ENCODE measurements around the gene E2F1.

The E2F1 gene

DNA sequence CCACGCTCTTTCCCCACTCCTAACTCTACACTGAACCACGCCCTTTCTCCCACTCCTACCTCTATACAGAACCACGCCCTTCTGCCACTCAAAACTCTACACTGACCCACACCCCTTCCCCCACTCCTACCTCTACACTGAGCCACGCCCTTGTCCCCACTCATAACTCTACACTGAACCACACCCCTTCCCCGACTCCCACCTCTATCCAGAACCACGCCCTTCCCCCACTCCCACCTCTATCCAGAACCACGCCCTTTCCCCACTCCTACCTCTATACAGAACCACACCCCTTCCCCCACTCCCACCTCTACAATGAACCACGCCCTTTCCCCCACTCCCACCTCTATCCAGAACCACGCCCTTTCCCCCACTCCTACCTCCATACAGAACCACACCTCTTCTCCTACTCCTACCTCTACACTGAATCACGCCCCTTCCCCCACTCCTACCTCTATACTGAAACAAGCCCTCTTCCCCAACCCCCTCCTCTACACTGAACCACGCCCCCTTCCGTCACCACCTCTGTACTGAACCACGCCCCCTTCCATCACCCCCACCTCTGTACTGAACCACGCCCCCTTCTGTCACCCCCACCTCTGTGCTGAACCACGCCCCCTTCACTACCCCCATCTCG is 23.8 kb upstream of the E2F1 start:
- ATAC-seq: no peak
- TF ChIP-seq, protein P1, sequence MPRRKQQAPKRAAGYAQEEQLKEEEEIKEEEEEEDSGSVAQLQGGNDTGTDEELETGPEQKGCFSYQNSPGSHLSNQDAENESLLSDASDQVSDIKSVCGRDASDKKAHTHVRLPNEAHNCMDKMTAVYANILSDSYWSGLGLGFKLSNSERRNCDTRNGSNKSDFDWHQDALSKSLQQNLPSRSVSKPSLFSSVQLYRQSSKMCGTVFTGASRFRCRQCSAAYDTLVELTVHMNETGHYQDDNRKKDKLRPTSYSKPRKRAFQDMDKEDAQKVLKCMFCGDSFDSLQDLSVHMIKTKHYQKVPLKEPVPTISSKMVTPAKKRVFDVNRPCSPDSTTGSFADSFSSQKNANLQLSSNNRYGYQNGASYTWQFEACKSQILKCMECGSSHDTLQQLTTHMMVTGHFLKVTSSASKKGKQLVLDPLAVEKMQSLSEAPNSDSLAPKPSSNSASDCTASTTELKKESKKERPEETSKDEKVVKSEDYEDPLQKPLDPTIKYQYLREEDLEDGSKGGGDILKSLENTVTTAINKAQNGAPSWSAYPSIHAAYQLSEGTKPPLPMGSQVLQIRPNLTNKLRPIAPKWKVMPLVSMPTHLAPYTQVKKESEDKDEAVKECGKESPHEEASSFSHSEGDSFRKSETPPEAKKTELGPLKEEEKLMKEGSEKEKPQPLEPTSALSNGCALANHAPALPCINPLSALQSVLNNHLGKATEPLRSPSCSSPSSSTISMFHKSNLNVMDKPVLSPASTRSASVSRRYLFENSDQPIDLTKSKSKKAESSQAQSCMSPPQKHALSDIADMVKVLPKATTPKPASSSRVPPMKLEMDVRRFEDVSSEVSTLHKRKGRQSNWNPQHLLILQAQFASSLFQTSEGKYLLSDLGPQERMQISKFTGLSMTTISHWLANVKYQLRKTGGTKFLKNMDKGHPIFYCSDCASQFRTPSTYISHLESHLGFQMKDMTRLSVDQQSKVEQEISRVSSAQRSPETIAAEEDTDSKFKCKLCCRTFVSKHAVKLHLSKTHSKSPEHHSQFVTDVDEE (CRISPR knock-in tag; IDR thresholded peaks at IDR 0.05): no peak
- no peak for TF ChIP-seq ESRRG (CRISPR knock-in tag; IDR thresholded peaks at IDR 0.05)
- no peak for TF ChIP-seq TOX (CRISPR knock-in tag; IDR thresholded peaks at IDR 0.05; ENCODE audit: borderline replicate concordance)
- no peak for TF ChIP-seq ZNF70 (CRISPR knock-in tag; IDR thresholded peaks at IDR 0.05)
- TF ChIP-seq ZC3H10 (CRISPR knock-in tag; IDR thresholded peaks at IDR 0.05): no peak
- TF ChIP-seq, protein P2, sequence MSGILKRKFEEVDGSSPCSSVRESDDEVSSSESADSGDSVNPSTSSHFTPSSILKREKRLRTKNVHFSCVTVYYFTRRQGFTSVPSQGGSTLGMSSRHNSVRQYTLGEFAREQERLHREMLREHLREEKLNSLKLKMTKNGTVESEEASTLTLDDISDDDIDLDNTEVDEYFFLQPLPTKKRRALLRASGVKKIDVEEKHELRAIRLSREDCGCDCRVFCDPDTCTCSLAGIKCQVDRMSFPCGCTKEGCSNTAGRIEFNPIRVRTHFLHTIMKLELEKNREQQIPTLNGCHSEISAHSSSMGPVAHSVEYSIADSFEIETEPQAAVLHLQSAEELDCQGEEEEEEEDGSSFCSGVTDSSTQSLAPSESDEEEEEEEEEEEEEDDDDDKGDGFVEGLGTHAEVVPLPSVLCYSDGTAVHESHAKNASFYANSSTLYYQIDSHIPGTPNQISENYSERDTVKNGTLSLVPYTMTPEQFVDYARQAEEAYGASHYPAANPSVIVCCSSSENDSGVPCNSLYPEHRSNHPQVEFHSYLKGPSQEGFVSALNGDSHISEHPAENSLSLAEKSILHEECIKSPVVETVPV (CRISPR knock-in tag; IDR thresholded peaks at IDR 0.05): no peak
- TF ChIP-seq ZNF8 (CRISPR knock-in tag; IDR thresholded peaks at IDR 0.05): no peak
- TF ChIP-seq, protein P3, sequence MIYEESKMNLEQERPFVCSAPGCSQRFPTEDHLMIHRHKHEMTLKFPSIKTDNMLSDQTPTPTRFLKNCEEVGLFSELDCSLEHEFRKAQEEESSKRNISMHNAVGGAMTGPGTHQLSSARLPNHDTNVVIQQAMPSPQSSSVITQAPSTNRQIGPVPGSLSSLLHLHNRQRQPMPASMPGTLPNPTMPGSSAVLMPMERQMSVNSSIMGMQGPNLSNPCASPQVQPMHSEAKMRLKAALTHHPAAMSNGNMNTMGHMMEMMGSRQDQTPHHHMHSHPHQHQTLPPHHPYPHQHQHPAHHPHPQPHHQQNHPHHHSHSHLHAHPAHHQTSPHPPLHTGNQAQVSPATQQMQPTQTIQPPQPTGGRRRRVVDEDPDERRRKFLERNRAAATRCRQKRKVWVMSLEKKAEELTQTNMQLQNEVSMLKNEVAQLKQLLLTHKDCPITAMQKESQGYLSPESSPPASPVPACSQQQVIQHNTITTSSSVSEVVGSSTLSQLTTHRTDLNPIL (CRISPR knock-in tag; IDR thresholded peaks at IDR 0.05; ENCODE audit: low read depth): no peak
- TF ChIP-seq RARB (CRISPR knock-in tag; IDR thresholded peaks at IDR 0.05): no peak
- TF ChIP-seq PPARA (CRISPR knock-in tag; IDR thresholded peaks at IDR 0.05; ENCODE audit: borderline replicate concordance): no peak
- no peak for TF ChIP-seq BACH2 (CRISPR knock-in tag; IDR thresholded peaks at IDR 0.05; ENCODE audit: borderline replicate concordance)
- no peak for TF ChIP-seq GLIS3 (CRISPR knock-in tag; IDR thresholded peaks at IDR 0.05)
- TF ChIP-seq, protein P4, sequence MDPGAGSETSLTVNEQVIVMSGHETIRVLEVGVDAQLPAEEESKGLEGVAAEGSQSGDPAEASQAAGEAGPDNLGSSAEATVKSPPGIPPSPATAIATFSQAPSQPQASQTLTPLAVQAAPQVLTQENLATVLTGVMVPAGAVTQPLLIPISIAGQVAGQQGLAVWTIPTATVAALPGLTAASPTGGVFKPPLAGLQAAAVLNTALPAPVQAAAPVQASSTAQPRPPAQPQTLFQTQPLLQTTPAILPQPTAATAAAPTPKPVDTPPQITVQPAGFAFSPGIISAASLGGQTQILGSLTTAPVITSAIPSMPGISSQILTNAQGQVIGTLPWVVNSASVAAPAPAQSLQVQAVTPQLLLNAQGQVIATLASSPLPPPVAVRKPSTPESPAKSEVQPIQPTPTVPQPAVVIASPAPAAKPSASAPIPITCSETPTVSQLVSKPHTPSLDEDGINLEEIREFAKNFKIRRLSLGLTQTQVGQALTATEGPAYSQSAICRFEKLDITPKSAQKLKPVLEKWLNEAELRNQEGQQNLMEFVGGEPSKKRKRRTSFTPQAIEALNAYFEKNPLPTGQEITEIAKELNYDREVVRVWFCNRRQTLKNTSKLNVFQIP (CRISPR knock-in tag; IDR thresholded peaks at IDR 0.05; ENCODE audit: borderline replicate concordance, low read depth): no peak
- TF ChIP-seq ZNF565 (CRISPR knock-in tag; conservative IDR thresholded peaks at IDR 0.05; ENCODE audit: low read depth): no peak
- TF ChIP-seq SNAI2 (CRISPR knock-in tag; IDR thresholded peaks at IDR 0.05): no peak

DNA sequence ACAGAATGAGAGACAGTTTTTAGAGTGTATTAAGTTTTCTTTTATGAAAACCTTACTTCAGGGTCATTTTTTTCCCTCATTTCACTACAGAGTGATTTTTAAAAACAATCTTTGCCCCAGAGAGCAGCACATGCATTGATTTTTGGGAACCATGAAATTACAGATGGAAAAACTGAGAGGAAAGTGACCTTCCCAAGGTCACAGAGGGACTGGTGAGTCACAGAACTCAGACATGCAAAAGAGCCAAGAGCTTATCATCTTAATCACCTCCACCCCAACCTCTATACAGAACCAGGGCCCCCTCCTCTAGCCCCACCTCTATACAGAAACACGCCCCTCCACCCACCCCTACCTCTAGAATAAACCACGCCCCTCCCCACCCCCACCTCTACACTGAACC is 23.2 kb upstream of the E2F1 start:
- no peak for ATAC-seq
- TF ChIP-seq RARB (CRISPR knock-in tag; IDR thresholded peaks at IDR 0.05): no peak
- TF ChIP-seq BACH2 (CRISPR knock-in tag; IDR thresholded peaks at IDR 0.05; ENCODE audit: borderline replicate concordance): no peak
- no peak for TF ChIP-seq TCF4 (CRISPR knock-in tag; IDR thresholded peaks at IDR 0.05; ENCODE audit: borderline replicate concordance)
- no peak for TF ChIP-seq CSDC2 (CRISPR knock-in tag; IDR thresholded peaks at IDR 0.05)
- no peak for TF ChIP-seq SNAI2 (CRISPR knock-in tag; IDR thresholded peaks at IDR 0.05)
- no peak for TF ChIP-seq ISL1 (CRISPR knock-in tag; IDR thresholded peaks at IDR 0.05)
- TF ChIP-seq, protein P3 (CRISPR knock-in tag; IDR thresholded peaks at IDR 0.05; ENCODE audit: low read depth): no peak
- TF ChIP-seq ZFP30 (CRISPR knock-in tag; IDR thresholded peaks at IDR 0.05): no peak
- no peak for TF ChIP-seq TOX (CRISPR knock-in tag; IDR thresholded peaks at IDR 0.05; ENCODE audit: borderline replicate concordance)
- TF ChIP-seq ZNF70 (CRISPR knock-in tag; IDR thresholded peaks at IDR 0.05): no peak
- TF ChIP-seq, protein P4 (CRISPR knock-in tag; IDR thresholded peaks at IDR 0.05; ENCODE audit: borderline replicate concordance, low read depth): no peak
- TF ChIP-seq OSR1 (CRISPR knock-in tag; IDR thresholded peaks at IDR 0.05): no peak
- TF ChIP-seq ZNF8 (CRISPR knock-in tag; IDR thresholded peaks at IDR 0.05): no peak
- TF ChIP-seq ESRRG (CRISPR knock-in tag; IDR thresholded peaks at IDR 0.05): no peak
- TF ChIP-seq, protein P2 (CRISPR knock-in tag; IDR thresholded peaks at IDR 0.05): no peak
- no peak for TF ChIP-seq GLIS3 (CRISPR knock-in tag; IDR thresholded peaks at IDR 0.05)

Measured in SK-N-SH treated with all-trans-retinoic acid at 6 μM for 48 hours (cell line).